ENCODE data around the gene PMEPA1. TPM values are rescaled to one million over a fixed set of nuclear protein-coding genes. Genes with fewer than 3 reads are reported as not detected.

PMEPA1 gene
- total and polyA plus RNA-seq, 2 experiments from 2014 or later, result 8.8 to 10.9 TPM

DNA sequence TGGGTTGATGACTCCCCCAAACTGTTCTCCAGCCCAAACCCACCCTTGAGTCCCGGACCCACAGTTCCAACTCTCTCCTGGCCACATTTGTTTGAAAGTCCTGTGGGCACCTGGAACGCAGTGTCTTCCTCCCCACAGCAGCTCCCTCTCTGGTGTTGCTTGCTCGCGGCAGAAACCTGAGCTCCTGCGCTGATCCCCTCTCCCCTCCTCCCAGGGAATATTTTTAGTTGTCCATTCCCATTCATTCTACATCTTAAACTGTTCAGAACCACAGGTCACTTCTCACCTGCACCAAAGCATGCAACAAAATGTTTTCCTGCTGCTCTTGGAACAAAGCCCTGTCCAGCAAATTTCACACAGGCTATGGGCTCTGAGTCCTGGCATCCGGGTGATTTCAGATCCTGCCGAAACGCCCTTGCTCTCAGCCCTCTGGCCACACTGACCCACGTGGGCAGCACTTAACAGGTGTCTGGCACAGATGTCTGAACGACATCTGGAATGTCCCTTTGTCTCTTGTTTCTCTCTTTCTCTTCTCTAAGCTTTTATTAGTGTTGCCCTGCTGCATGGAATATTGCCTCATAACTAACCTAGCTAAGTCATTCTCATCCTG, 27.0 kb upstream of the PMEPA1 start:
- Histone ChIP-seq H3K9me3 (ENCODE audit: low read depth) (no peaks in the 10 kb centered on the region), H3K4me1 (ENCODE audit: low read depth) (no peaks in the 10 kb centered on the region), H3K4me3 (no peak overlapping the region), H3K27me3 (no peaks in the 10 kb centered on the region), H3K27ac (no peak overlapping the region), H3K36me3 (no peaks in the 10 kb centered on the region)
- DNase-seq (ENCODE audit: low read depth in 1 of 2, low spot score in 1 of 2), result no peak
- TF ChIP-seq, protein P1, sequence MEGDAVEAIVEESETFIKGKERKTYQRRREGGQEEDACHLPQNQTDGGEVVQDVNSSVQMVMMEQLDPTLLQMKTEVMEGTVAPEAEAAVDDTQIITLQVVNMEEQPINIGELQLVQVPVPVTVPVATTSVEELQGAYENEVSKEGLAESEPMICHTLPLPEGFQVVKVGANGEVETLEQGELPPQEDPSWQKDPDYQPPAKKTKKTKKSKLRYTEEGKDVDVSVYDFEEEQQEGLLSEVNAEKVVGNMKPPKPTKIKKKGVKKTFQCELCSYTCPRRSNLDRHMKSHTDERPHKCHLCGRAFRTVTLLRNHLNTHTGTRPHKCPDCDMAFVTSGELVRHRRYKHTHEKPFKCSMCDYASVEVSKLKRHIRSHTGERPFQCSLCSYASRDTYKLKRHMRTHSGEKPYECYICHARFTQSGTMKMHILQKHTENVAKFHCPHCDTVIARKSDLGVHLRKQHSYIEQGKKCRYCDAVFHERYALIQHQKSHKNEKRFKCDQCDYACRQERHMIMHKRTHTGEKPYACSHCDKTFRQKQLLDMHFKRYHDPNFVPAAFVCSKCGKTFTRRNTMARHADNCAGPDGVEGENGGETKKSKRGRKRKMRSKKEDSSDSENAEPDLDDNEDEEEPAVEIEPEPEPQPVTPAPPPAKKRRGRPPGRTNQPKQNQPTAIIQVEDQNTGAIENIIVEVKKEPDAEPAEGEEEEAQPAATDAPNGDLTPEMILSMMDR (IDR thresholded peaks at IDR 0.05; ENCODE audit: low read depth, low read length), result no peak

DNA sequence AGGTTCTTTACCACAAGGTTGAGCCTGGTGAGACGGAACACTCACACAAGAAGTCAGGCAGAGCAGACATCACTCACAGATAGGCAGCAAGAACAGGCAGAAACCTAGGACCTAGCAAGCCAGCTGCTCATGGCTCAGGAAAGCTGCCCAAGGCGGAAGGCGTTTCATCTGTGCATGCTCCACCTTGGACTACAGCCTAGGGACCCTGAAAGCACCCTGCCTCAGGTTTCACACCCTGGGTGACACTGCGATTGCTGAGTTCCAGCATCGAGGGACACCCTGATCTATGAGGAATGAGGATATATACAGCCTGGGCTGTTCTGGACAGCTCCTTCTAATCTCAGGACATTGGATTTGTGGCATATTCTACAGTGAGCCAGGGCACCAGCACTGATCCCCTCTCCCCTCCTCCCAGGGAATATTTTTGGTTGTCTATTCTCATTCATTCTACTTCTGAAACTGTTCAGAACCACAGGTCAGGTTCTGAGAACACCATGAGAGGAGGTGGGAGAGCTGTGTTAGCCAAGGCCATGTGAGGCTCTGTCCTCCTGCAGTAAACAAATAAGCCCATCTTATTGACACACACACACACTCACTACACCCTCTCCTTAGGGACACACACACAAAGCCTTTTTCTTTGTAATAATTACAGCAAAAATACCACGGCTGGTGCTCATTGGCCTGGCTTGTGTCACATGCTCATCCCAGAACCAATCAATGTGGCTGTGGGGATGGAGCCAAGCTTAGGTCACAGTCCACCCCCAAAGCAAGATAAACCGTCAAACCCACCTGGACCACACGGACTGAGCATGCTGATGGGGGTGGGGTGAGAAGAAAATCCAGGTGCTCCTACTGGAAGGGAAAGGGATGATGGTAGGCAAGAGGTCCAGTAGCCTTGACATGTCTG, 26.3 kb upstream of the PMEPA1 start:
- TF ChIP-seq, protein P1 (IDR thresholded peaks at IDR 0.05; ENCODE audit: low read depth, low read length), result no peak
- Histone ChIP-seq H3K4me1 (ENCODE audit: low read depth) (no peaks in the 10 kb centered on the region), H3K4me3 (no peak overlapping the region), H3K36me3 (no peaks in the 10 kb centered on the region), H3K27ac (no peak overlapping the region), H3K9me3 (ENCODE audit: low read depth) (no peaks in the 10 kb centered on the region), H3K27me3 (no peaks in the 10 kb centered on the region)
- DNase-seq (ENCODE audit: low read depth in 1 of 2, low spot score in 1 of 2), result no peak

DNA sequence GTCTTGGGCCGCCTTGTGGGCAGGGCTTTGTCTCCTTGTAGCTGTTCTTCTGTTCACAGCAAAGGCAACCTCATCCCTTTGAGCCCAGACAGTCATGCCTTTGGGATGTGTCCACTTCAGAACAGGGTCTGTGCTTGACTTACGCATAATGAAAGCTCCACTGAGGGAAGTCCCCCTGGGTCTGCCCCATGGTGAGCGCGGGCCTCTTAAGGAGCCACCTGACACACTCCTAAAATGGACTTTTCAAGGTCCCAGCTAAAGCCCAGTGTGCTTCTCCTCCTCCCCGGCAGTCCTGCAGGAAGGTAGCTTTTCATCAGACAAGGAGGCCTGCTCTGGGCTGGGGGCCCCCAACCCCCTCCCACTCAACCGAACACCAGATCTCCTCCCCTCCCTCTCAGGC, 24.9 kb upstream of the PMEPA1 start:
- TF ChIP-seq, protein P1 (IDR thresholded peaks at IDR 0.05; ENCODE audit: low read depth, low read length), result no peak
- Histone ChIP-seq H3K4me3 (no peak overlapping the region), H3K4me1 (ENCODE audit: low read depth) (no peaks in the 10 kb centered on the region), H3K9me3 (ENCODE audit: low read depth) (no peaks in the 10 kb centered on the region), H3K27me3 (no peaks in the 10 kb centered on the region), H3K36me3 (no peaks in the 10 kb centered on the region), H3K27ac (no peak overlapping the region)
- no peak for DNase-seq (ENCODE audit: low read depth in 1 of 2, low spot score in 1 of 2)

DNA sequence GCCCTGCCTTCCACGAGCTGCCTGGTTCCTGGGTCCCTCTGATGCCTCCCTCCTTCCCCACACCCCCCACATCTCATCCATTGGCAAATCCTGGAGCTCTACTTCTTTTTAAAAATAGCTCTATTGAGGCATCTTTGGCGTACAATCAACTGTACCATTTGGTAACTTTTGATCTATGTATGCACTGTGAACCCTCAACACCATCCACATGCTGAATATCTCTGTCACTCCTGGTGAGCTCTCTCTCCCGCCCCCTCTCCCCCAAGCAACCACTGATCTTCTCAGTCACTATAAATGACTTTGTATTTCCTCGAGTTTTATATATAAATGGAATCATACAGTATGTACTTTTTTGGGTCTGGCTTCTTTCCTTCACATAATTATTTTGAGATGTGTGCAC, 22.4 kb upstream of the PMEPA1 start:
- H3K9me3 ChIP-seq (ENCODE audit: low read depth), result no peaks in the 10 kb centered on the region
- no peaks in the 10 kb centered on the region for H3K4me1 ChIP-seq (ENCODE audit: low read depth)
- no peak overlapping the region for H3K27ac ChIP-seq
- no peaks in the 10 kb centered on the region for H3K27me3 ChIP-seq
- no peak for DNase-seq (ENCODE audit: low read depth in 1 of 2, low spot score in 1 of 2)
- TF ChIP-seq, protein P1 (IDR thresholded peaks at IDR 0.05; ENCODE audit: low read depth, low read length), result no peak
- H3K4me3 ChIP-seq, result no peak overlapping the region
- no peaks in the 10 kb centered on the region for H3K36me3 ChIP-seq

DNA sequence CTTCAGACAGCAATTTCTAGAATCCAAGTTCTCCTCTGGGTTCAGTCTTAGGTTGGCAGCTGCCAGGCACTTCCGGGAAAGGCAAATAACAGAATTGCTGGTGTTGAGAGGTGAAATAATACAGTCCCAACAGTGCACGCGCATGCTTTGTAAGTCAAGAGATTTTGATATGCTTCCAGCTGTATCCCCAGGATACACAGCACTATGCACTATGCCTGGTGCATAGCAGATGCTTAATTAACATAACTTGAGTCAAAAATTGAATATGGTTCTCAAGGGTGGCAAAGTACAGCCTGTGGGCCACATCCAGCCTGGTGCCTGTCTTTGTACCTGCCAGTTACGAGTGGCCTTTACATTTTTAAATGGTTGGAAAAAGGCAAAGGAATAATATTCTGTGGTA, 18.9 kb upstream of the PMEPA1 start:
- Histone ChIP-seq H3K36me3 (no peaks in the 10 kb centered on the region), H3K27ac (no peak overlapping the region), H3K27me3 (no peaks in the 10 kb centered on the region), H3K4me1 (ENCODE audit: low read depth) (no peaks in the 10 kb centered on the region), H3K4me3 (no peak overlapping the region), H3K9me3 (ENCODE audit: low read depth) (no peaks in the 10 kb centered on the region)
- TF ChIP-seq, protein P1 (IDR thresholded peaks at IDR 0.05; ENCODE audit: low read depth, low read length), result no peak
- DNase-seq (ENCODE audit: low read depth in 1 of 2, low spot score in 1 of 2), result no peak
